OCI-LY3 (cell line): ENCODE results near the gene PCDHGA12.
"Not testable (repeated sequence)": the region's sequence is repeated elsewhere in the genome, so short reads cannot be mapped to it uniquely, and the experiment has no call there.

Experiments
- H2AFZ ChIP-seq: fragments of 200-600, 300-600 bp; shearing (Covaris generic); 2 replicates; pipeline ENCODE4 v1.6.0; 2014; ENCODE audit warnings: antibody characterized with exemption, low read depth, low read length
- H3K27ac ChIP-seq: fragments of 200-600, 300-600 bp; sonication (generic); 2 replicates; pipeline ENCODE4 v1.5.1; 2014; ENCODE audit warnings: mild to moderate bottlenecking, low read length, moderate library complexity, mixed read lengths
- H3K27me3 ChIP-seq: fragments of 200-600, 300-600 bp; sonication (generic); 2 replicates; pipeline ENCODE4 v1.6.1; 2014; ENCODE audit warnings: low read depth, low read length, mixed read lengths
- H3K36me3 ChIP-seq: fragments of 200-600, 300-600 bp; sonication (generic); replicated peaks from 2 replicates; pipeline ENCODE3; 2014; ENCODE audit warnings: low read depth, low read length, mixed read lengths
- H3K4me1 ChIP-seq: fragments of 300-600, 200-600 bp; sonication (generic); 2 replicates; pipeline ENCODE4 v1.6.1; 2014; ENCODE audit warnings: low read length, mixed read lengths
- H3K4me2 ChIP-seq: fragments of 200-600, 300-600 bp; sonication (generic); 2 replicates; pipeline ENCODE4 v1.6.1; 2014; ENCODE audit warnings: low read length, mixed read lengths
- H3K4me3 ChIP-seq: fragments of 300-600, 200-600 bp; sonication (generic); 2 replicates; pipeline ENCODE4 v1.5.1; 2014; ENCODE audit warnings: antibody characterized with exemption, mild to moderate bottlenecking, low read length, moderate library complexity
- H3K79me2 ChIP-seq: fragments of 300-600, 200-600 bp; shearing (Covaris generic); 2 replicates; pipeline ENCODE4 v1.6.1; 2014; ENCODE audit warnings: mild to moderate bottlenecking, low read length, mixed read lengths
- H3K9ac ChIP-seq: fragments of 300-600, 200-600 bp; shearing (Covaris generic); 2 replicates; pipeline ENCODE4 v1.6.0; 2014; ENCODE audit warnings: mild to moderate bottlenecking, low read length, moderate library complexity
- H3K9me3 ChIP-seq: fragments of 200-600, 300-600 bp; shearing (Covaris generic); 2 replicates; pipeline ENCODE4 v1.6.1; 2014; ENCODE audit warnings: low read length, mixed read lengths; ENCODE audit not compliant: insufficient read depth
- H4K20me1 ChIP-seq: fragments of 200-600, 300-600 bp; sonication (generic); 2 replicates; pipeline ENCODE4 v1.6.1; 2016; ENCODE audit warnings: low read length, mixed read lengths; ENCODE audit not compliant: insufficient read depth
- EZH2phosphoT487 ChIP-seq: fragments of 200-600 bp; shearing (Covaris generic); IDR thresholded peaks from 2 replicates; pipeline ENCODE4 v1.6.1; 2018; ENCODE audit warnings: antibody characterized with exemption, mixed run types, low read depth
- TF ChIP-seq, protein P1 (sequence below): fragments of 200-600, 300-600 bp; sonication (generic); IDR thresholded peaks from 2 replicates; pipeline ENCODE4 v1.5.1; 2014; ENCODE audit warnings: antibody characterized with exemption, low read length, low read depth

PCDHGA12 gene

DNA sequence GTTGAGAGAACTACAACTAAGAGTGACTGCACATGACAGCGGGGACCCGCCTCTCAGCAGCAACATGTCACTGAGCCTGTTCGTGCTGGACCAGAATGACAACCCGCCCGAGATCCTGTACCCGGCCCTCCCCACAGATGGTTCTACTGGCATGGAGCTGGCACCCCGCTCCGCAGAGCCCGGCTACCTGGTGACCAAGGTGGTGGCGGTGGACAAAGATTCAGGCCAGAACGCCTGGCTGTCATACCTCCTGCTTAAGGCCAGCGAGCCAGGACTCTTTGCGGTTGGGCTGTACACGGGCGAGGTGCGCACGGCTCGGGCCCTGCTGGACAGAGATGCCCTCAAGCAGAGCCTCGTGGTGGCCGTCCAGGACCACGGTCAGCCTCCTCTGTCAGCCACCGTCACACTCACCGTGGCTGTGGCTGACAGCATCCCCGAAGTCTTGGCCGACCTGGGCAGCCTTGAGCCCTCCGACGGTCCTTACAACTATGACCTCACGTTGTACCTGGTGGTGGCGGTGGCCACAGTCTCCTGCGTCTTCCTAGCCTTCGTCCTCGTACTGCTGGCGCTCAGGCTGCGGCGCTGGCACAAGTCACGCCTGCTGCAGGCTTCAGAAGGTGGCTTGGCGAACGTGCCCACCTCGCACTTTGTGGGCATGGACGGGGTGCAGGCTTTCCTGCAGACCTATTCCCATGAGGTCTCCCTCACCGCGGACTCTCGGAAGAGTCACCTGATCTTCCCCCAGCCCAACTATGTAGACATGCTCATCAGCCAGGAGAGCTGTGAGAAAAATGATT is 45.6 kb upstream of the PCDHGA12 start:
- no peak overlapping the region for H3K27ac ChIP-seq
- no peaks in the 10 kb centered on the region for H3K9me3 ChIP-seq
- no peaks in the 10 kb centered on the region for H3K27me3 ChIP-seq
- no peaks in the 10 kb centered on the region for H3K79me2 ChIP-seq
- no peak overlapping the region for H3K4me3 ChIP-seq
- no peaks in the 10 kb centered on the region for H3K4me1 ChIP-seq
- no peak overlapping the region for H3K9ac ChIP-seq
- H2AFZ ChIP-seq: no peak overlapping the region
- TF ChIP-seq, protein P1, sequence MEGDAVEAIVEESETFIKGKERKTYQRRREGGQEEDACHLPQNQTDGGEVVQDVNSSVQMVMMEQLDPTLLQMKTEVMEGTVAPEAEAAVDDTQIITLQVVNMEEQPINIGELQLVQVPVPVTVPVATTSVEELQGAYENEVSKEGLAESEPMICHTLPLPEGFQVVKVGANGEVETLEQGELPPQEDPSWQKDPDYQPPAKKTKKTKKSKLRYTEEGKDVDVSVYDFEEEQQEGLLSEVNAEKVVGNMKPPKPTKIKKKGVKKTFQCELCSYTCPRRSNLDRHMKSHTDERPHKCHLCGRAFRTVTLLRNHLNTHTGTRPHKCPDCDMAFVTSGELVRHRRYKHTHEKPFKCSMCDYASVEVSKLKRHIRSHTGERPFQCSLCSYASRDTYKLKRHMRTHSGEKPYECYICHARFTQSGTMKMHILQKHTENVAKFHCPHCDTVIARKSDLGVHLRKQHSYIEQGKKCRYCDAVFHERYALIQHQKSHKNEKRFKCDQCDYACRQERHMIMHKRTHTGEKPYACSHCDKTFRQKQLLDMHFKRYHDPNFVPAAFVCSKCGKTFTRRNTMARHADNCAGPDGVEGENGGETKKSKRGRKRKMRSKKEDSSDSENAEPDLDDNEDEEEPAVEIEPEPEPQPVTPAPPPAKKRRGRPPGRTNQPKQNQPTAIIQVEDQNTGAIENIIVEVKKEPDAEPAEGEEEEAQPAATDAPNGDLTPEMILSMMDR: no peak
- TF ChIP-seq EZH2phosphoT487: no peak
- H3K36me3 ChIP-seq: no peaks in the 10 kb centered on the region
- no peaks in the 10 kb centered on the region for H4K20me1 ChIP-seq
- no peak overlapping the region for H3K4me2 ChIP-seq

DNA sequence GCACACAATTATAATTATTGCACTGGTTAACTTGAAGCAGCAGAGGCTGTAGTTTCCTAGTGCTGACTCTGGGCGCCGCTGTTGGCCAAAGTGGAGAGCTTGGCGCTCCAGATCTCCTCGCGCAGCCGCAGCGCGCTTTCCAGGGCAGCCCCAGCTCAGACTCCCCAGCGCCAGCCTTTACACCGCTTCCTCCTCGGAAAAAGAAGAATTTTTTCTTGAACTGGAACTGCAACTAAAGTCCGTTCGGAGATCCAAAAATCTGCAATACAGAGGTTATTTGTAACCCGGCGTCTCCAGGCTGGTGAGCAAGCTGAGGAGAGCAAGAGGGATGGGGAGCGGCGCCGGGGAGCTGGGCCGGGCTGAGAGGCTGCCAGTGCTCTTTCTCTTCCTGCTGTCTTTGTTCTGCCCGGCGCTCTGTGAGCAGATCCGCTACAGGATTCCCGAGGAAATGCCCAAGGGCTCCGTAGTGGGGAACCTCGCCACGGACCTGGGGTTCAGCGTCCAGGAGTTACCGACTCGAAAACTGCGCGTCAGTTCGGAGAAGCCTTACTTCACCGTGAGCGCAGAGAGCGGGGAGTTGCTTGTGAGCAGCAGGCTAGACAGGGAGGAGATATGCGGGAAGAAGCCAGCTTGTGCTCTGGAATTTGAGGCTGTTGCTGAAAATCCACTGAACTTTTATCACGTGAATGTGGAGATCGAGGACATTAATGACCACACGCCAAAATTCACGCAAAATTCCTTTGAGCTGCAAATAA is 42.6 kb upstream of the PCDHGA12 start, which contains the start of gene PCDHGB4:
Gene PCDHGB4 (plus strand): TSS at position 142 of the 755 bp plus-strand sequence. CDS start 187 bp downstream, at position 329.
- H3K27ac ChIP-seq, H3K4me1 ChIP-seq, H4K20me1 ChIP-seq, H3K9me3 ChIP-seq, H3K27me3 ChIP-seq, H3K36me3 ChIP-seq, H2AFZ ChIP-seq, H3K9ac ChIP-seq, H3K4me2 ChIP-seq, H3K4me3 ChIP-seq, H3K79me2 ChIP-seq: not testable (repeated sequence)

DNA sequence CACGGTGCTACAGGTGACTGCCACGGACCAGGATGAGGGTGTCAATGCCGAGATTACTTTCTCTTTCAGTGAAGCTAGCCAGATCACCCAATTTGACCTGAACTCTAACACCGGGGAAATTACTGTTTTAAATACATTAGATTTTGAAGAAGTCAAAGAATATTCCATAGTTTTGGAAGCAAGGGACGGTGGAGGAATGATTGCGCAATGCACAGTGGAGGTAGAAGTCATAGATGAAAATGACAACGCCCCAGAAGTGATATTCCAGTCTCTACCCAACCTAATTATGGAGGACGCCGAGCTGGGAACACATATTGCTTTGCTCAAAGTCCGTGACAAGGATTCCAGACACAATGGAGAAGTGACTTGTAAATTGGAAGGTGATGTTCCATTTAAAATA is 41.6 kb upstream of the PCDHGA12 start:
- no peak overlapping the region for H3K4me3 ChIP-seq

DNA sequence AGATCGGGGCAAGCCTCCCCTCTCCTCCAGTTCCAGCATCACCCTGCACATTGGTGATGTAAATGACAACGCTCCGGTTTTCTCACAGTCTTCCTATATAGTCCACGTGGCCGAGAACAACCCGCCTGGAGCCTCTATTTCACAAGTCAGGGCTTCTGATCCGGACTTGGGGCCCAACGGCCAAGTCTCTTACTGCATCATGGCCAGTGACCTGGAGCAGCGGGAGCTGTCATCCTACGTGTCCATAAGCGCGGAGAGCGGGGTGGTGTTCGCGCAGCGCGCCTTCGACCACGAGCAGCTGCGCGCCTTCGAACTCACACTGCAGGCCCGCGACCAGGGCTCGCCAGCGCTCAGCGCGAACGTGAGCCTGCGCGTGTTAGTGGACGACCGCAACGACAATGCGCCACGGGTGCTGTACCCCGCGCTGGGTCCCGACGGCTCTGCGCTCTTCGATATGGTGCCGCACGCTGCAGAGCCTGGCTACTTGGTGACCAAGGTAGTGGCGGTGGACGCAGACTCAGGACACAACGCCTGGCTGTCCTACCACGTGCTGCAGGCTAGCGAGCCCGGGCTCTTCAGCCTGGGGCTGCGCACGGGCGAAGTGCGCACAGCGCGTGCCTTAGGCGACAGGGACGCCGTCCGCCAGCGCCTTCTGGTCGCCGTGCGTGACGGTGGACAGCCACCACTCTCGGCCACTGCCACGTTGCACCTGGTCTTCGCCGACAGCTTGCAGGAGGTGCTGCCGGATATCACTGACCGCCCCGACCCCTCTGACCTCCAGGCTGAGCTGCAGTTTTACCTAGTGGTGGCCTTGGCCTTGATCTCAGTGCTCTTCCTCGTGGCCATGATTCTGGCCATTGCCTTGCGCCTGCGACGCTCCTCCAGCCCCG is 40.9 kb upstream of the PCDHGA12 start:
- no peak for TF ChIP-seq EZH2phosphoT487
- TF ChIP-seq, protein P1: no peak
- Histone ChIP-seq H4K20me1 (no peaks in the 10 kb centered on the region), H3K36me3 (no peaks in the 10 kb centered on the region), H3K9me3 (no peaks in the 10 kb centered on the region), H2AFZ (no peak overlapping the region), H3K27me3 (no peaks in the 10 kb centered on the region), H3K9ac (no peak overlapping the region), H3K4me3 (no peak overlapping the region), H3K4me2 (no peak overlapping the region), H3K79me2 (no peaks in the 10 kb centered on the region), H3K4me1 (no peaks in the 10 kb centered on the region), H3K27ac (no peak overlapping the region)

More for the DNA sequence above, 41.6 kb upstream of the PCDHGA12 start:
- H3K4me2 ChIP-seq: no peak overlapping the region
- no peaks in the 10 kb centered on the region for H3K9me3 ChIP-seq
- H3K4me1 ChIP-seq: no peaks in the 10 kb centered on the region
- no peak overlapping the region for H3K9ac ChIP-seq
- H4K20me1 ChIP-seq: no peaks in the 10 kb centered on the region
- no peak for TF ChIP-seq EZH2phosphoT487
- TF ChIP-seq, protein P1: no peak
- H3K27ac ChIP-seq: no peak overlapping the region
- H3K27me3 ChIP-seq: no peaks in the 10 kb centered on the region
- H2AFZ ChIP-seq: no peak overlapping the region
- no peaks in the 10 kb centered on the region for H3K79me2 ChIP-seq
- H3K36me3 ChIP-seq: no peaks in the 10 kb centered on the region
